Measurements from ENCODE around the gene KRCC1.
"Not testable (repeated sequence)": the region's sequence is repeated elsewhere in the genome, so short reads cannot be mapped to it uniquely, and the experiment has no call there.

DNA sequence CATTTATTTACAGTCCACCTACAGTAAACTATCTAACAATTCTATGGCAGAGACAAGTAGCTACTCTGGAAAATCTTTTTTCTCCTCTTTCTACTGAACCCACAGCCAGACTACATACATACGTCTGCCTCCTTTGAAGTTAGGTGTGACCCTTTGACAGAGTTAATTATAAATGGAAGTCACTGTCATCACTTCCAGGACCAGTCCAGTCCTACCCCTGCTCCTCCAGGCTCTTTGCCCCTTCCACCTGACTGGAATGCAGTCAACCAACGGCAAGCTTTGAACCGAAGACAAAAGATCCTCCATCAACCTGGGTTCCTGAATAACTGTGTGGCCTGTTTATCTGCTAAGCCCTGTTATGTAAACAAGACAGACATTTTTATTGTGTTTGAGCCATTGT lies 74.4 kb downstream of the KRCC1 start:
- not testable (repeated sequence) for TF ChIP-seq CTCF (IDR thresholded peaks at IDR 0.05; ENCODE audit: poor library complexity, severe bottlenecking); RAD21 (conservative IDR thresholded peaks at IDR 0.05); TAF1 (IDR thresholded peaks at IDR 0.05; ENCODE audit: low read depth); EZH2 (IDR thresholded peaks at IDR 0.05; ENCODE audit: borderline replicate concordance, insufficient read depth, low read length, poor library complexity, severe bottlenecking); EP300 (conservative IDR thresholded peaks at IDR 0.05; ENCODE audit: poor library complexity, severe bottlenecking); POLR2AphosphoS5 (IDR thresholded peaks at IDR 0.05)
